Hematopoietic multipotent progenitor cell treated with erythropoietin and hydrocortisone succinate and interleukin-3 and kit ligand, for 15 days (in vitro differentiated cells): ENCODE data around the gene TMEM132D.

Experiments
- DNase-seq: peaks from one replicate; pipeline ENCODE4 v3.0.0-alpha.2; 2015; ENCODE audit warnings: low spot score

TMEM132D gene

GRCh38 chr12:129659961-129660622 is 243.7 kb downstream of the TMEM132D start:
- DNase-seq, result no peak

DNA sequence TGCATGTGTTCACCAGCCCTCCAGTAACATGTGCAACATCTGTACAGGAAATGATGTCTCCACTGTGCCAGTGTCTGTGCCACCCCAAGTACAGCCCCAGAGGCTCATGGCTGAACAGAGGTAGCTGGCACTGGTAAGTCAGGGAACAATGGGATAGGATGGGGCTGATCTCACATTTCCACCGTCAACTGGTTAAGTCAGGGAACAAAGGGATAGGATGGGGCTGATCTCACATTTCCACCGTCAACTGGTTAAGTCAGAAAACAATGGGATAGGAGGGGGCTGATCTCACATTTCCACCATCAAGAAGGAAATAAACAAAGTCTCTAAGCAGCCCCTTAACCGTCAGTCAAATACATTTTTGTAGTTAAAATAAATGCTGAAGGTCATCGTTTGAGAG is 246.6 kb downstream of the TMEM132D start:
- no peak for DNase-seq

- DNase-seq, result no peak
Observed at GRCh38 chr12:129651951-129652350, 251.9 kb downstream of the TMEM132D start.

DNA sequence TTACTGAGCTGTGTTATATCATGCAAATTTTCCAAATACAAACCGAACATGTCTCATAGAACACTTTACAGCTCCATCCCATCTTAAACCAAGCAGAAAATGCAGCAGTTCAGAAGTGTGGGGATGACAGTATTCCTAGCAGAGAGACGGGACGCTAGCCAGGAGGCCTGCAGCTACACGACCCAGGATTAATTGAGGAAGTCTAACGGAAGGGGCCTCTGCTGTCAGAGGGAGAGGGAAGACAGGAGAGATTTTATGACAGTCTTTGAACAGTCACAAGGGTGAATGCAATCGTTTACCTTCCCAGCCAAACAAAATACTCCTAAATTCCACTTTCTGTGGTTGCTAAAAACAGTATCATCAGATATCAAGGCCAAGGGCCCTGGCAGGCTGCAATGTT is 261.9 kb downstream of the TMEM132D start:
- DNase-seq, result no peak

DNA sequence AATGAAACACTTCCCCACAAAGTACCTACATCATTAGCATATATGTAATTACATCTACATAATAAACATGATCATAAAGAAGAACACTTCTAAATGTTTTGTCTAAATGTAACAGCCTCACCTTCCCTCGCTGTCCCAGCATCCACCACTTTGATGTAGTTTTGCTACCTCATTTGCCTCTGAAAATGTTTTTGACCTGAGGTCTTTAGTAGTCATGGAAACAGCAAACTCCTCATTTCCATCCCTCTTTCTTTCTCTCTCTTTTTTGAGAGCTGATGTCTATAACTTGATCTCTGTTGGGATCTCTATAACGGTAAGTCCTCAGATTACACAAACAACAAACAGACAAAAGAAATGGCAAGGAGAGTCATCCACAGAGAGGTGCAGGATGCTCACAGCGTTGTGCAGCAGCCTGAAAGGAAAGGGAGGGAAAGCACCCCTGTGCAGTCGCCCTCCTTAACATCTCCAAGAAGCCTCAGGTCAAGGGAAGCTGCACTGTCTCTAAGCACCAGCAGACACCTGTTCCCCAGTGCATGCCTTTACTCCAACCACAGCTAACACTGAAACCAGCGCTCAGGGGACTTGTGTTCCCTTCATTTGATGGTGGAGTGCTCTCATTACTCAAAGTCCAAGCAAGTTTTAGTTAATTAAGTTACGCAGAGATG is 268.7 kb downstream of the TMEM132D start:
- DNase-seq, result no peak

- DNase-seq, result no peak
Observed at GRCh38 chr12:129631316-129631715, 272.5 kb downstream of the TMEM132D start.

DNA sequence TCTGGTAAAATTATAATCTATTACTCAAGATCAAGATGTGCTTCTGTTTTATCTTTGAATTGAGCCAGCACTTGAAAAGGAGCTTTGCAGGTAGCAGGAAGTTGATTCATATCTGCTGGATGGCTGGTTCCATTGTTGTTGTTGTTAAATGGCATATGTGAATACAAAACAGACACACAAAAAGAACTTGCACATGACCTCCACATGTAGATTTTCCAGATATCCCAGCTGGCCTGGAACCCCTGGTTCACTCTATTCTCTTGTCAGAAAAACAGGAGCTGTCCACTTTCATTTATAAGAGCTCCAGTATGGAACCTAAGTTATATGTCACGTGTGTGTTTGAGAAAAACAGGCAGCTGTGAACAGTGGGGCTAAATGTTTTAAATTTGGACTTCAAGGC is 273.9 kb downstream of the TMEM132D start:
- no peak for DNase-seq

DNA sequence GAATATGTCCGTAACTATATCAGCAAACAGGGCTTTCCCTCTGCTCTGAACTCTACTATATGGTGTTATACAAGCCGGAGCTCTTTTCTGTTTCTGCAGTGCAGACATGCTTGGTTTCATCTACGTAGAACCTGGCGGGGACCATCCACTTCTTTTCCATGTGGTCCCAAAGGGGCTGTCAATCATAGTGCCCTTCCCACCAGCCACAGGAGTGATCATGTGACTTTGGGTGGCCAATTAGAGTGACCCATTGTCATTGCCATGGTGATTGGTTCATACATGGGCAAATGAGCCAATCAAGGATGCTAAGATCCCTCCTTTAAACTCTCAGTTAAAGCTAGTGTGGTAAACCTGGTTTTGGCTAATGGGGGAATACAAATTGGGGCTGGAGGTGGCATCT is 281.3 kb downstream of the TMEM132D start:
- no peak for DNase-seq

GRCh38 chr12:129619271-129619670 is 284.6 kb downstream of the TMEM132D start:
- DNase-seq, result no peak

DNA sequence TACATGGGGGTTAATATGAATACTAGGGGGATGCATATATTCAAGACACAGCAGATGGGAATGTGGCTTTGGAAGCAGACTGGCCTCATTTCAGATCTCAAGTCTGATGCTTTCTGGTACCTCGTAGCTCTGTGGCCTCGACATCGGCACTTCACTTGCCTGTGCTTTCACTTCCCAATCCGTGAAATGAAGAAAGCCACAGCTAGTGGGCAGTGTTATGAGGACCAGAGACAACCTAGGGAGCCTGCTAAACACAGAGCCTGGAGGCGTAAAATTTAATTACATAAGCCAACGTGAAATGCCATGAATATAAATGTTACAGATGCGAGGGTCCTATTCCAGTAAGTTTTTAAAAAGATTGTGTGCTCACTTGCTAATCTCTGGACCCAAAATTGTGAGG is 286.0 kb downstream of the TMEM132D start:
- DNase-seq, result no peak

DNA sequence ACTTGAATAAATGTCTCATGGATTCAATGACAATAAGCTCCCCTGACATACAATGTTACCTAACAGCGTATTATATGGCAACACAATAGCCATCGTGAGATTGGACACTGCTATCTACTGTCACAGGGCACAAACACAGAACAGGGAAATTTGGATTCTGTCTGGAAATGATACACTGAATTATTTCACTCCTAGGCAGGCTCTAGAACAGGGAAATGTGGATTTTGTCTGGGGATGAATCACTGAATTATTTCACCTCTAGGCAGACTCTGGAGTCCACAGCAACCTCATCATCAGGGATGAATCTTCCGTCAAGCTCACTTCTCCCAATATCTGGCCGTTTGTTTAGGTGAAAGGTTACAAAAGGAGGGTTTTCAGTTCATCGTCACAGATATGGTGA is 288.8 kb downstream of the TMEM132D start:
- no peak for DNase-seq

- no peak for DNase-seq
Observed at GRCh38 chr12:129614221-129614885, 289.5 kb downstream of the TMEM132D start.

GRCh38 chr12:129613314-129613713 is 290.5 kb downstream of the TMEM132D start:
- no peak for DNase-seq

DNA sequence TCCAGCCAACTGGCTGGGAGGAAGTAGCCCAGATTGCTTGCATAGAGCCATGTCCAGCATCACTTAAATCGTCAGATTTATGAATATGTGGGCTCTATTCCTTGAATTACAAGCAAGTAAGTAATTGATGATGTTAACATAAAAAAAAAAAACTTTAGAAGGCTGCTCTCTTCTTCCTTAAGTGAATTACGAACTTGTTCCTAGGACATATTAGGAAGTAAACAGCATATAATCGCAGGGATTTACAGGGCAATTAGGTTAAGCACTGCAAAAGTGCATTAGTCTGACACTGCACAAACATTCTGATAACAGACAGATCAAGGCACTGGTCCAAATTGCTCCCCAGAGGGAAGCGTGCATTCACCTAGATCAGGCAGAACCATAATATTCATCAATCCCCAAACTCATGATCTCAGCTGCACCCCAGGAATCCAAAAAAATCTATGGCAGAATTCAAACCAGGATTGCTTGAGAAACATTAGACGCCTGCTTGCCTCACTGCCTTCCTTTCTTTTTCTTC is 293.2 kb downstream of the TMEM132D start:
- no peak for DNase-seq

DNA sequence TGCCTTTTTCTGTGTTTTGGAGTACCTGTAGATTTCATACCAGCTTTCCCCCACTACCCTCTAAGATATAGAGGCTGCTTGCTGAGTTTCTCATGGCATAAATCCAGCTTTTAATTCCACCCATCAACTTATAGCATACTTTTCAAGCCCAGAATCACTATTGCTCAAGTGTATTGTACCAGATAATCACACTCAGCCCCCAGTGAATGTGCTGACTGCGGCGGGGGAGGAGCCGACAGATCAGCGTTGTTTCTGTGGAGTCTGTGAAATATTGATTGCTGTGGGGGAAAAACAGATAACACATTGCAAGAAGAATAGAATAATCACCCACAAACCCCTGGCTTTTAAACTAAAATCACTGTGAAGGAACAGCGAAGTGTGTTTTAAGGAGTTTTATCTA is 296.1 kb downstream of the TMEM132D start:
- no peak for DNase-seq

DNA sequence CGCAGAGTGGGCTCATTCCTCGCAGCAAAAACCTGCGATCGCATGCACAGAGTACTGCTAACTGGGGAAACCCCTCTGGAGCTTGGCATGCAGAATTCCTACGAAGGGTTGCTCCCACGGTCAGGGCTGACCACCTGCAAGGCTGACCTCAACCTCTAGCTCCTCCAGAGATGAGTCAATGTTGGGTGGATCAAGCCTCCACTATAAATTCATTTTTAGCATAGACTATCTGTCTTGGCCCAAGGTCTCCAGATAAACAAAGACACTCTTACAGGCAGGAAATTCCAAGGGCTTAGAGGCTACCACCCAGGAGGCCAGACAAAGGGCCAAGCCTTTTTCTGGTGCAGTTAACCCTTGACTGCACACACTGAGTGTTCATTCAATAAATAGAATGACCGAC is 296.5 kb downstream of the TMEM132D start:
- no peak for DNase-seq

DNA sequence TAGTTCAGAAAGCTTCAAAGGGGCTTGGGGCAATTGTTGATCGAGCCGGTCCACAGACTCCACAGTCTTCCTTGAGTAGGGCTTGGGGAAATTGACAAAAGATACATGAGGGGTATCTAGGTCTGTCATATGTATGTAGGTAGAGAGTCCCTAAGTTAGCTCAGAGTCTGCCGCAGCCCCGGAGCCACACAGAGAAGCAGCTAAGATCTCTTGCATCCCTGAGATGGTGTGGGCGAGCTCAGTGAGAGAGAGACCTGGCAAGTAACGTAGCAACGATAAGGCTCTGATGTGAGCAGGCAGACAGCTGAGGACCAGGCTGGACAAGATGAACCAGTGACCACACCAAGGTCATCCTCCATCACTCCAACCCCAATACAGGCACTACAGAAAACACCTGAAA is 297.6 kb downstream of the TMEM132D start:
- no peak for DNase-seq

- DNase-seq, result no peak
Observed at GRCh38 chr12:129605666-129606065, 298.2 kb downstream of the TMEM132D start.

DNA sequence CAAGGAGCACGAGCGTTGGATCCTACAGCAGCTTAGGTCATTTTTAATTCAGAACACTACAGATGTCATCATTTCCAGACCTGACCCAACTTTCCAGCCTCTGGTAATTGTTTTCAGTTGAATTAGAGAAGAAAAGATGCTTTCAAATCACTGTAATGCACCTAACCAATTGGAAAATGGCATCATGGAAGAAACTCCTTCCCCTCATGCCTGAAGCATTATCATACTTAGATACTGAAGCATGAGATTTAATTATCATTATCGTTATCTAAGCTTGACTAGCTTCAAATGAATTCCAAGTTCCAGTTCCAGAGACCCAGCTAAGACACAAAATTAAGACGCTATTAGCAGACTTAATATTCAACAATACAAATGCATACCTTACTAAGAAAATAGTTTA is 299.3 kb downstream of the TMEM132D start:
- no peak for DNase-seq

GRCh38 chr12:129599406-129599805 is 304.4 kb downstream of the TMEM132D start:
- DNase-seq, result no peak

- DNase-seq, result no peak
Observed at GRCh38 chr12:129594098-129594497, 309.7 kb downstream of the TMEM132D start.

GRCh38 chr12:129592449-129592848 is 311.4 kb downstream of the TMEM132D start:
- no peak for DNase-seq

DNA sequence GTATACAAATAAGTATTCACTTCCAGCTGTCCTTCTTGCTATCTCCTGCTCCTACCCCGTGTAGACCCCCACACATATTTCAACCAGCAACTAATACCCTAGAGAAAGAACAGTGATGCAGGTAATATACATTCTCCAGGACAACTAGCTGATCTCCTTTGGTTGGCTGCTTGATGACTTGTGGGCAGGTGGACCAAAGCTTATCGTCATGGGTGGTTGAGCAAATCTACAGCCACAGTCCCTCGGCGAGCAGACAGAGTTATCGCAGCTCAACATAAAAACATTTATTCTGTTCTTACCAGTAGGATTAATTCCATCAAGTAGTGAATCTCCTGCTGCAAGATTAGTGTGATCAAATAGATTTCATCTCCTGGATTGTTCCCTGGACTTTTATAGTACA is 314.3 kb downstream of the TMEM132D start:
- no peak for DNase-seq
